ENCODE data around the gene MYLK.

The MYLK gene

DNA sequence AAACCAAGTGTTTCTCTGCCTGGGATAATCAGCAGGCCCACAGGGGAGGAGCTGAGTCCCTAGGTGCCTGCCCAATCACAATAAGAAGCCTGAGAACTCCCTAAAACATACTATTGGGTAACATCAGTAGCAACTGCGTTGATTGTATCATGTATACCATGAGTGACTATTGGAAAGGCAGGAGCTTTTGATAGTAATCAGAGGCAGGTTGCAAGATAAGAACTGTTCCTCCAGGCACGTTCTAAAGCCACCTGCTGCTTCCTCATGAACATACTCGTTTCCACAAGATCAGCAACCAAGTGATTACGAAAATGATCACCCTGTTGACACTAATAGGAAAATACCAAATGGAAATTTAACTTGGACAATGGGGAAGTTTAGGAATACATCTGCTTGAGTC lies 6.7 kb downstream of the MYLK start:
- DNase-seq, result no peak

DNA sequence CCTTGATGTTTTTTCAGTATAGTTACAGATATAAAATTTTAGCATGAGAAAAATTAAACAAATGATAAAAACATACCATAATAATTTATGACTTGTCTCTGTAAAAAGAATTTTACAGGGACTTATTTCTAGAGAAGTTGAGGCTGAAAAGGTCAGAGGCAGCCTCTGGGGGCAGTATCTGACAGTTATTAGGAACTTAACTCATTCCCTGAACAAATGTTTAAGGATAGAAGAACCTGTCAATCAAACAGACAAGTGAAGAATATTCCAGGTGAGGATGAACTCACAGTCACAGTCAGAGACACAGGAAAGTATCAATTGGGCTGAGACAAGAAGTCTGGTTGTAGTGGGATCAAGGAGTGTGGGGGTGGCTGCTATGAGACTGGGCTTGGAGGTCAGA lies 7.3 kb downstream of the MYLK start:
- DNase-seq, result no peak

GRCh38 chr3:123872621-123873020 lies 11.5 kb downstream of the MYLK start:
- DNase-seq, result no peak

GRCh38 chr3:123871946-123872345 lies 12.2 kb downstream of the MYLK start:
- no peak for DNase-seq

DNA sequence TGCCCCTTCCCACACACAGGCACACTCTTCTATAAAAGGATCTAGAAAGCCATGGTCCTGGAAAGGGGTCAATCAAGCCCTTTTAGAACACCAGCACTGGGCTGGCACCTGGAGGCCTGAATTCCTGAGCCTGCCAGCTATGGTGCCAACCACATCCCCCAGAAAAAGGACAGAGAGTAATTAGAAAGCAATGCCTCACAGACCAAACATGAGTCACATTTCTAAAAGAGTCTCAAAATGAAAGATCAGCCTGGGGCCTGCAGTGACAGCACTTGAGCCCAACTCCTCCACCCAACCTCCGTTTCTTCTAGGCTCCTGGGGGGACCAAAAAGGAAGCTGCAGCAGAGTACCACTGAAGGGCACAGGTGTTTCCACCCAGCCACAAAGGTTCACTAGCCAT lies 14.1 kb downstream of the MYLK start:
- DNase-seq, result no peak

DNA sequence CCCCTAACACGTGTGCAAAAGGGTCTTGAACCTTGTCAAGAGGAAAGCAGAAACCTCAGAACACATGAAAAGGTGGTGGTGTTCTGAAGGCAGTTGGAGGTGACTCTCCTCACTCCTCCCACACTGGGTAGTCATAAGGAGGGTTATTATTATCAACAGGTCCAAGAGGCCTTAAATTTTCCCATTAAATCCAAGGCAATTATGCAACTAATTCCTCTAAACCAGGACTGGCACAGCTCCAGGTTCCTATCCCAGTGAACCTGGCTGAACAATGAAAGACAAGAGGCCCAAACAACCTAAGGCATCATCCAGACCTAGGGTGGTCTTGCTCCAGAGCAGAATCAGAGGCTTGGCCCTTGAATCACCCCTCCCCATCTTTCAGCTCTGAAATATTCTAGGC lies 15.0 kb downstream of the MYLK start:
- DNase-seq, result no peak

DNA sequence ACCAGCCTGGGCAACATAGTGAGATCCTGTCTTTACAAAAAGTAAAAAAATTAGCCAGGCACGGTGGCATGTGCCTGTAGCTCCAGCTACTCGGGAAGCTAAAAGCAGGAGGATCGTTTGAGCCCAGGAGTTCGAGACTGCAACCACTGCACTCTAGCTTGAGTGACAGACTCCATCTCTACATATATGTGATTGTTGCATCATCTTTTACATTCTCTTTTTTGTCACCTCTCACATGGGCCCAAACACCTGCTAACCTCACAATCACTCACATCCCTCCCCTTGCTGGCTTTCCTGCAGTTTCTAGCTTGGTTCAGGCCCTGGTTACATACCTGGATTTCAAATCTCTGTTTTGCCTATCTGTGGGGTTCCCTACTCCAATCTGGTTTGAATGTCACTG lies 19.4 kb downstream of the MYLK start:
- no peak for DNase-seq

- no peak for DNase-seq
These were observed 22.0 kb downstream of the MYLK start for GRCh38 chr3:123862152-123862551.

- no peak for DNase-seq
These were observed 22.9 kb downstream of the MYLK start for GRCh38 chr3:123861081-123861836.

- no peak for DNase-seq
These were observed 25.0 kb downstream of the MYLK start for GRCh38 chr3:123859177-123859576.

DNA sequence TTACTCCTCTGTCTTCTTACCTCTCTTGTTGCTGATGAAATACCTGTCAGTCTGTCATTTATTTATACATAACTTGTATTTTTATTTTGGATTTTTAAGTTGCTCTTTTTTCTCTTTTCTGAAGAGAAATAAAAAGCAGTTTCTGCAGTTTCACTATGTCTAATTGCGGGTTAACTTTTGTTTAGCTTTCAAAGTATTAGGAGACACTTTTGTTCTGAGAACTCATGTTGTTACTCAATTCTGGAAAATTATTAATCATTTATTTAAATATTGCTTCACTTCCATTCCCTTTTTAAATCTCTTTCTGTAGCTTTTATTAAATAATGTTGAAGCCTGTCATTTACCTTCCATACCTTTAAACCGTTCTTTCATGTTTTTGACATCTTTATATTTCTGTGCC lies 29.2 kb downstream of the MYLK start:
- DNase-seq, result no peak

- no peak for DNase-seq
These were observed 30.3 kb downstream of the MYLK start for GRCh38 chr3:123853686-123854372.

DNA sequence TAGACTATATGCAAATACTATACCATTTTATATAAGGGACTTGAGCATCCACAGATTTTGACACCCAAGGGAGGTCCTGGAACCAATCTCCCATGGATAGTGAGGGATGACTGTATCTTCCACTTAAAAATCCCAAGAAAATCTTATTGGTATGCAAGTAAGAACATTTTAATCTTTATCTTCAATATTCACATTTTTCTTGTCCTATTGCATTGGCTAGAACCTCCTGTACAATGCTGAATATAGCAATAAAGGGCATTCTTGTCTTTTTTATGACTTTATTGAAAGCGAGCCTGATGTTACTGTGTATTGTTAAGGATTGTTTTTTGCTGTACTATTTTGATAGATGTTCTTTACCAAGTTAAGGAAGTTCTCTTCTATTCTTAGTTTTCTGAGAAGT lies 36.9 kb downstream of the MYLK start:
- no peak for DNase-seq

- DNase-seq, result no peak
These were observed 40.5 kb downstream of the MYLK start for GRCh38 chr3:123843668-123844067.

DNA sequence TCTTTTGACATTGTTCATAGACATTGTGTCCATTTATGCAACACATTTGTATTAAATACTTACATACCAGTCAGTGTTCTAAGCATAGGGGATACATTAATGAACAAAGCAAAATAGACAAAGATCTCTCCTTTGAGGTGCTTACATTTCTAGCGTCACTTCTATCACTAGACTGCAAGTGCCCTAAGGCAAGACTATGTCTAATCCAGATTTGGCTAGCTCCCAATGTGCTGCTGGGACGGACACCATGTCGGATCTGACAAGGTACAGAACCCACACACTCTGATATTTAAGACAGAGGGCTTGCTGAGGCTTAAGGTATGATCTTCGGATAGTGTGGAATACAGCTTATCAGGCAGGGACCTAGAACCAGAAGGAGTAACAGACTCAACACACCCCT lies 41.4 kb downstream of the MYLK start:
- no peak for DNase-seq

GRCh38 chr3:123841476-123842238 lies 42.5 kb downstream of the MYLK start:
- no peak for DNase-seq

GRCh38 chr3:123840961-123841360 lies 43.2 kb downstream of the MYLK start:
- DNase-seq, result no peak

DNA sequence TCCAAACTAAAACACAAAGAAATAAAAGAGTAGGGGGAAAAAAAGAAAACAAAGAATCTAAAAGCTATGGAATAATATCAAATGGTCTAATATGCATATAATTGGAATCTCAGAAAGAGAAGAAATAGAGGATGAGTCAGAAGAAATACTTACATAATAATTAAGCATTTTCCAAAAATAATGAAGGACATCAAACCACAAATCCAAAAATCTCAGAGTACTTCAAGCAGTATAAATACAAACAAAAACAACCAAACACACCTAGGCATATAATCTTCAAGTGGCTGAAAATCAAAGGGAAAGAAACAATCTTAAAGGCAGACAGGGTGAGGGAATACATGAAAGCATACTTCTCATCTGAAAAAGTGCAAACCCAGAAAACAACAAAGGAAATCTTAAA lies 46.3 kb downstream of the MYLK start:
- DNase-seq, result no peak

DNA sequence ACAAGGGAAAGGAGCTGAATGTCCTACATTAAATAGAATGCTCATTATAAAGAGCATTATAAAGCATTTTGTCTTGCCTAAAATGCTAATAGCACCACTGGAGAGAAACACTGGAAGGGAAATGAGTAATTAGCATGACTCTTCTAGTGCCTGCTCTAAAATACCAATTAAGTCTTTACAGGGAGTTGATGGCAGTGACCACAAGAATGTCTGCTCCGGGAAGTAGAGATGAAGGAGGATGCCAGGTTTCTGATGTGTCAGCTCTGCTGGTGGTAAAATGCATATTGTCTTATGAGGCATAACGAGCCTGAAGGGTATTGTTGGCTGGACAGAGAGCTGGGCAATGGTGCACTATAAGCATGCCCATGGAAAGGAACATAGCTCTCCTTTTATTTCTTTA lies 49.5 kb downstream of the MYLK start:
- no peak for DNase-seq

DNA sequence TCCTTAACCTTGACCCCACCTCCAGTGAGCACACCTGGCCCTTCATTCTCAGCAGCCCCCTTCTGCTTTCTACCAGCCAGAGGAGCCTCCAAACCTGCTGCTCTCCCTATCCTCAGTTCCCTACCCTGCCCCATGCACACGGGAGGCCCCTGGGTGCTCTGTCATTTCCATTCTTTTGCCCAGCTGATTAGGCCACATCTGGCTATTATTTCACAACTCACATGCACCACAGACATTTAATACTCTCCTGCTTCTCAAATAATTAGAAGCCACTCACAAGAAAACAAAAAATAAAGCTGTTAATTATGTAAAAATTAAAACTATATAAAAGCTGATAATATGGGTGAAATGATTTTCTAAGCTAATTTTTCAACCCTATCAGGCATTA lies 50.7 kb downstream of the MYLK start:
- DNase-seq, result no peak

- DNase-seq, result no peak
These were observed 51.3 kb downstream of the MYLK start for GRCh38 chr3:123832692-123833397.

DNA sequence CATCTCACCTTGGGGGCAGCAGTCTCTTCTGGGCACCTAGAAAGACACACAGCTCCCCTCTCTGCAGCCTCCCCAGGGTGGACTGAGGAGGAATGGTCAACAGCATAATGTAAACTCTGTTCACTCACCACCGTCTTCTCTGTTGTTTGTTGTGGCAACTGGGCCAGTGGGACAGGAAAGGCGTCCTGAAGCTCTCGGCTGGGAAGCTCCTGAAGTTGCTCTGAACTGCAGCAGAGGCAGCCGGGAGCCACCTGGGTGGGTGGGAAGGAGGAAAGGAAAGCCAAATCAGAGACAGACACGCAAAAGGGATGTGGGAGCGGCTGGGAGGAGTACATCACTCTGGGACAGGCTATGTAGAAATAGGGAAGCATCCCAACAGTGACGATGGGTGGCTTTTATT lies 52.7 kb downstream of the MYLK start:
- DNase-seq, result no peak

- DNase-seq, result no peak
These were observed 62.2 kb downstream of the MYLK start for GRCh38 chr3:123821920-123822319.

Measured in CD4-positive, alpha-beta T cell treated with Interleukin-15 for 1 hour (primary cell).